DMS53 (cell line): Measurements from ENCODE around the gene ACACA.
A peak's percentile ranks its signal among the peaks of the same experiment; 100 is the strongest.
"Not testable (repeated sequence)": the region's sequence is repeated elsewhere in the genome, so short reads cannot be mapped to it uniquely, and the experiment has no call there.

ENCODE experiments used
- DNase-seq: peaks from one replicate; lab custom pipeline; 2025; lab: John Stamatoyannopoulos, UW

ACACA gene

DNA sequence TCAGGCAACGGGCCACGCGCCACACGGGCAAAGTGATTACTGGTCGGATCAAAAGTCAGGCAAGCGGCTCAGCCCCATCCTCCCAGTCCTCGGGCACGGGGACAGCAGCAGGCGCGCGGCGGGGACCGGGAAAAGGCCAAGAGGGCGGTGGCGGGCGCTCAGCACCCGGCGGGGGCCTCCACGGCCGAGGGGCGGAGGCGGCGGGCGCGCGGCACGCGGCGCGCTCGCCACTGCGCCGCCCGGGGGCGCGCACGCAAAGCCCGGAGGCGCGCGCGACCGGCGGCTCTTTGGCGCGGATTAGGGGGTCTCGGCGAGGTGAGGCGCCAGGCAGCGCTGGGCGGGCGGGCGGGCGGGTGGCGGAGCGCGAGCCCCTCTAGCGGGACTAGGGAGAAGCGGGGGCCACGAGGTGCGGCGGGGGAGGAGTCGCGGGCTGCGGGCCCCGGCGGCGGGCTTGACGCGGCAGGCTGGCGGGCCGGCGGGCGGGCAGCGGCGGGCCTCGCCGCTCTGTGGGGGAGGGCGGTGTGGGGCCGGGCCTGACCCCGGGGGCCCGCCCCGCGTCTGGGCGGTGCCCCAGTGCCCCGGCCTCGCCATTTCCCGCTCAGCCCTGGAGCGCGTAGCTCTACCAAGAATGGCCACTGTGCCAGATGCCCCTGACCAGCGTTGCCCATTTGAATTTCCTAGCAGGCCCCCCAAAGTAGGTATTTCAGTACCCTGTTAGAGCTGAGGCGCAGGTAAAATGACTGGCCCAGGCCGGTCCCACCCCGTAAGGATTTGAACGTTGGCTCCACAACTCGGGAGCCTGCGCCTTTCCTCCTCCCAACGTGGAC, at the start of gene ACACA, which contains the start of gene TADA2A:
TSS of gene ACACA (minus strand) at position 202 of the 827 bp plus-strand sequence. CDS start 537 bp downstream, outside the sequence.
TSS of gene TADA2A (plus strand) at position 252 of the 827 bp plus-strand sequence. CDS start 4,480 bp downstream, outside the sequence.
- peak; percentile 91 for DNase-seq

DNA sequence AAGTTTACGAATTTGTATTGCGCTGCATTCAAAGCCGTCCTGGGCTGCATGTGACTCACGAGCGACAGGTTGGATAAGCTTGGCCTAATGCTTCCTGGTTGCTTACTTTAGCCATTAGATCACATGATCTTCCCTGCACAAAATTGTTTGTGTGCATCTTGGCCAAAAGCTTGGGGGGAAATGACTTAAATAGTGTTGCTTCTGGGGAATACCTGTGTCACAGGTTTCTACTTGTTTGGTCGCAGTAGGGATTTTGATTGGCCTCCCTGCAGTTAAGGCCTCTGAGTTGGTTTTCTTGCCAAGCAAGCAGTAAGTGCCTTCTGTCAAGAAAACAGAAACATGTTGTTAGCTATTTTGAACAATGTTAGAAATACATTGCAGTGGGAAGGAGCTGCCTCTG, 43.5 kb upstream of the ACACA start:
- no peak for DNase-seq

DNA sequence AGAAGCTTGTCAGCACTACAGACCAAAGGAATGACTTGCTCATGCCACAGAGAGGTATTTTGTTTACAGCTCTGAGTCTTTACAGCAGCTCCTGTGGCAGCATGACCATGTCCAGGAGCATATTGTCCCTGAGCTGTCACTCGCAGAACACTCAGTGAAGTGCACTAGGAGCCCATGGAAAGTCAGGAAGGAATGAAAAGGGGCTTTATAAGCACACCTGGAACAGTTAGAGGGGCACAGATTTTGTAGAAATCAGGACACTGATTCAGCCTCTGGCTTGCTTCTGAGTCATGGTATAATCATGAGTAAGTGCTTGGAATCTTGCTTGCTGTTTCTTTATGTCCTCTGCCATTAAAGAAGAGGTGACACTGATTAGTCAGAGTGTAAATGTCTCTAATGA, 41.0 kb upstream of the ACACA start:
- peak; percentile 12 for DNase-seq

DNA sequence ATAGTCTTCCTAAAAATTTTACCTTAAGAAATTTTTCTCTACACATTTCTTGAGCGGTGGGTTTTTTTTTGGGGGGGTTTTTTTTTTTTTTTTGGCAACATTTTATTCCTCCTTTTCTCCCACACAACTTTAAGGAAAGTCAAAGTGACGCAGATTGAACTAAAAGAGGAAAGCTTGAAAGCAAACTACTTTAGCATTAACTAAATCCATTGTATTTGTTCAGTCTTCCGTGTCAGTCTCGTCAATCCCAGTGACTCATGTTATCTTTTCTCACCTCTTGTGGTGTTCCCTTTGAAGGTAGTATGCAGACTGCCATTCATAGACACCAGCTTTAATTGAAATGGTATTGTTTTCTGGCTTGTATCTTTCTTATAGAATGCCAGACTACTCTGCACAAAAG, 39.4 kb upstream of the ACACA start:
- DNase-seq = peak; percentile 93

DNA sequence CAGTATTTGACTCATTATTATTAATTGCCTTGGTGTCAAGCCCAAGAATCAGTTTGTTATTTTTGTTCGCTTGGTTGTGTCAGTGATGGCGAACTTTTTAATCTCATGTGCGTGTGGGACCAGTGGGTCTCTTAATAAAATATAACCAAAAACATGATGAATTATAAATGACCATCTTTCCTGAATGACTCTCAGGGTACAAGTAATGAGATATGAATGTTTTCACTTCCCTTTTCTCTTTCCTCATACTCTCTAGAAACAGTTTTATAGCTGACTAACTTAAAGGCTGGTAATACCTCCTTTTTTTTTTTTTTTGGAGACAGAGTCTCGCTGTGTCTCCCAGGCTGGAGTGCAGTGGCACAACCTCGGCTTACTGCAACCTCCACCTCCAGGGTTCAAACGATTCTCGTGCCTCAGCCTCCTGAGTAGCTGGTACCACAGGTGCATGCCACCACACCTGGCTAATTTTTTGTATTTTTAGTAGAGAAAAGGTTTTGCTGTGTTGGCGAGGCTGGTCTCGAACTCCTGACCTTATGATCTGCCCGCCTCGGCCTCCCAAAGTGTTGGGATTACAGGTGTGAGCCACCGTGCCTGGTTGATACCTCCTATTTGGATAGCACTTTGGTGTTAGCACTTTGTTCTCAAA, 34.9 kb upstream of the ACACA start:
- DNase-seq = not testable (repeated sequence)

- DNase-seq = no peak
Measured at GRCh38 chr17:37440424-37440823, 33.8 kb upstream of the ACACA start.

GRCh38 chr17:37438141-37438540, 31.5 kb upstream of the ACACA start:
- DNase-seq = no peak

DNA sequence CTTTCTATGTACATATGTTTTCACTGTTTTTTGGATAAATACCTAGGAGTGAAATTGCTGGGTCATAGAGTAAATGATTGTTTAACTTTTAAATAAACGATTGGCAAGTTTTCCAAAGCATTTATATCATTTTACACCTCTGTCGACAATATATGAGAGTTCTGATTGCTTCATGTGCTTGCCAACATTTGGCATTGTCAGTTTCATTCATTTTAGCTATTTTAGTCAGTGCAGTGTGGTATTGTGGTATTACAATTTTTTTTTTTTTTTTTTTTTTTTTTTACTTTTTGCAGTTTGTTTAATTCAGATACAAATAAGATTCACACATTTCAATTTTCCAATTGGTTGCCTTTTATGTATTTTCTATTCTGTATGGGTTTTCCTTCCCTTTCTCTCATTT, 26.0 kb upstream of the ACACA start:
- no peak for DNase-seq

DNA sequence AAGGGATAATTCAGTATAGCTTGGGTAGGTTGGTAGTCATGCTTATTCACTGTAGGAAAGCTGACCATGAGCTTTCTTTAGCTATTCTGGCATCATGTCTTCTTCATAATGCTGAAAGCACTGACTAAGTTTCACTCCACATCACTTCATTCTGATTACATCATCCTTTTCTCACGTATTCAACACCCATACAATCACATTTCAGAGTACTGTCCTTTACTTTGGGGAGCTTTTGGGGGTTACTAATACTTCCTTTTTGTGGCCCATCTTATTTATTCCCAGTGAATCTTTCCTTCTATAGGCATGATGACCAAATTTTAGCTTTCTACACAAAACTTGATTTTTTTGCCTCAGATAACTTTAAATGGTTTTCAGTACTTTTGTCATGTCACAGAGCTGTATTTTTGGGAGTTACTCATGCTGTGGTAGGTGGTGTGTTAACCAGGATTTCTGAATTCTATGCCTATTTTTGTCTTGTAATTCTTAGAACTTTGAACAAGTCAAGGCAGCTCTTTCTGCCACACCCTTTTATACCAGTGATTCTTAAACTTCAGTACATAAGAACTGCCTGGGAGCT, 23.5 kb upstream of the ACACA start:
- DNase-seq = no peak

DNA sequence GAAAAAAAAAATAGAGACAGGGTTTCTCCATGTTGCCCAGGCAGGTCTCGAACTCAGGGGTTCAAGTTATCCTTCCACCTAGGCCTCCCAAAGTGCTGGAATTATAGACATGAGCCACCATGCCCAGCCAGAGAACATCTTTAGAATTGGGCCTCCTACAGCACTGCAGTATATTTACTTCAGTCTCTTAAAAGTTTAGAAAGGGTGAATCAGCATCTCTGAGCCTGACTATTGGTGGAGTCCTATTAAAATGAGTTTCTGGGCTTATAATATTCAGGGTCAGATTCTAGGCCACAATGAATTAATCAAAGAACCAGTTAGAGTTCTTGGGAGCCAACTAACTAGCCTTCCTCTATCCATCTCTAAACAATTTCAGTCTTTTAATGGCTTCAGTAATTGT, 22.8 kb upstream of the ACACA start:
- no peak for DNase-seq

DNA sequence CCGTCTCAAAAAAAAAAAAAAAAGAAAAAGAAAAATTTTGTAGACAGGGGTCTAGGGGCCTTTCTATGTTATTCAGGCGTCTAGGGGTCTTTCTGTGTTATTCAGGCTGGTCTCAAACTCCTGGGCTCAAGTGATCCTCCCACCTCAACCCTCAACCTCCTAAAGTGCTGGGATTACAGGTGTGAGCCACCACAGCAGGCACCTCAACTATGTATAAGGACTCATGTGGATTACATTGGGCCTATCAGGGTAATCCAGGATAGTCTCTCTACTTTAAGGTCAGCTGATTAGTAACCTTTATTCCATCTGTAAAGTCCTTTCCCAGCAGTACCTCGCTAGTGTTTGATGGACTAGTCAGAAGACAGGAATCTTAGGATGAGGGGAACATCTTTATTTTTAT, 22.4 kb upstream of the ACACA start:
- DNase-seq = no peak

- no peak for DNase-seq
Measured at GRCh38 chr17:37425268-37425667, 18.6 kb upstream of the ACACA start.

- no peak for DNase-seq
Measured at GRCh38 chr17:37422971-37423625, 16.5 kb upstream of the ACACA start.

DNA sequence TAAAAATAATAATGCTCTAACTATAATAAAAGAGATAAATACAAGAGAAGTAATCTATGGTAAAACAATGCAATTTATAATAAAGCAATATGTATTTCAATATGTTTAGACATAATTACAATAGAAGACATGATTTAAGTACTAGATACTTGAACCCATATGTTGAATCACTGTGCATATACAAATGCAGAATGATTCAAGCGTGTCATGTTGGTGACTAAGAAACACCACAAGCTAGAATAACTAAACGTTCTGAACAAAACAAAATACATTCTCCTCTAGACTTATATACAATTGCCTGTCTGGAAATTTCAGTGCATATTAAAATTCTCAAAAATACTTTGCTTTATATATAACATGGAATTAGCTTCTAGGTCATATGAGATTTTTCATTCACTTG, 11.2 kb upstream of the ACACA start:
- DNase-seq = no peak

DNA sequence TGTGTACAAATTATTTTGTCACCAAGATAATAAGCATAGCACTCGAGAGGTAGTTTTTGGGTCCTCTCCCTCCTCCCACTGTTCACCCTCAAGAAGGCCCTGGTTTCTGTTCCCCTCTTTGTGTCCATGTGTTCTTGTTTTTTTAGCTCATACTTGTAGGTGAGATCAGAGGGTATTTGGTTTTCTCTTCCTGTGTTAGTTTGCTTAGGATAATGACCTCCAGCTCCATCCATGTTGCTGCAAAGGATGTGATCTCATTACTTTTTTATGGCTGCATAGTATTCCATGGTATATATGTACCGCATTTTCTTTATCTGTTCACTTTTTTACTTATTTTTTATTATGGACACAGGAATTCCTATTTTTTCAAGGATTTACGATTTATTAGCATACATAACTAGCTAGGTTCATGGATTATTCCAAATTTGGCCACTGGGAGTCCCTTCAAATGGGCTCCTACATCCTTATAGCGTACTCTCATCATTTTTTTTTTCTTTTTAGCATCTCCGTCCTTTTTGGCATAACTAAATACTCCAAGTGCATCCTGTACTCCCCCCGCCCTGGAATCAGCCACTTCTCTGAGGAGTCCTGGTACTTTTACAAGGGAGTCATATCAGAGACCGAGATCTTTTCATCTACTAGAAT, 7.4 kb upstream of the ACACA start:
- DNase-seq = peak; percentile 15

DNA sequence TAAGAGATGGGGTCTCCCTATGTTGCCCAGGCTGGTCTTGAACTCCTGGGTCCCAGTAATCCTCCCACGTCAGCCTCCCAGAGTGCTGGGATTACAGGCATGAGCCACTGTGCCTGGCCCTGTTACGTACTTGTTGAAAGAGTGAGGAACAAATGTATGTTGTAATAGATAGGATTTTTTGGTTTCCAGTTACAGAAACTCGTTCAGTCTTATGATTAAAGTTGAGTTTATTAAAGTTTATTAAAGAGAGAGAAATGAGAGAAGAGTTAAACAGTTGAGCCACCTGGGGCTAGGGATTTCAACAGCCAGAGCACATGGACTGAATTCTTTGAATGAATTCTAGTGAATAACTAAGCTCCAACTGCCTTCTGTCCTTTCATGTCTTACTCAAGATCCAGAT, 3.7 kb upstream of the ACACA start:
- no peak for DNase-seq

GRCh38 chr17:37408145-37408479, 1.5 kb upstream of the ACACA start:
- not testable (repeated sequence) for DNase-seq

DNA sequence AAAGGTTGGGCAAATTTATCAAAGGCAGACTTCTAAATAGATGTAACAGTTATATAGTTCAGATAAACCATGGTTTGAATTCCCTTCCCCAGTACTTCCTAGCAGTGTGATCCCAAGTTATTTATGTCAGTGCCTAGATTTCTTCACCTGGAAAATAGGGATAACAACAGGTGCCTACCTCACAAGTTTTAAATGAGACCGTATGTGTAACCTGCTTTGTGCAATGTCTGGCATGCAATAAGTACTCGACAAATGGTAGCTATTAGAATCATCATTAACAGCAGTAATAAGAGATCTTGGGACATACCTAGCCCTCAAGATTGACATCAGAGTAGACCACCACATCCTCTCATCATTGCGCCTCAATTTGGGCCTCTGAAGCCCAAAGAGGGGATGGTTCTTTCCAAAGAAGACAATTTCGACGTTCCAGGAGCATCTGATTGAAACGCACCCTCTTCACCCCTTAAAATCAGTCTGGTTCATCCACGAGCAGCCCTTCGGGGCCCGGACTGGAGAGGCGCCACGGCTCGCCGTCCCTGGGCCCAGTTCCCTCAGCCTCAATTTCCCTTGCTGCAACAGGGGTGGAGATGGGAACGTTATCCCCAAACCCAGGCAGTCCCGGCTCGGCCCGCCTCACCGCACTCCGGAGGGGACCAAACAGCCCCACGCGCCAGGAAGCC, 541 bp downstream of the ACACA start:
- DNase-seq = peak; percentile 22

GRCh38 chr17:37405522-37405921, 1.1 kb downstream of the ACACA start:
- not testable (repeated sequence) for DNase-seq

DNA sequence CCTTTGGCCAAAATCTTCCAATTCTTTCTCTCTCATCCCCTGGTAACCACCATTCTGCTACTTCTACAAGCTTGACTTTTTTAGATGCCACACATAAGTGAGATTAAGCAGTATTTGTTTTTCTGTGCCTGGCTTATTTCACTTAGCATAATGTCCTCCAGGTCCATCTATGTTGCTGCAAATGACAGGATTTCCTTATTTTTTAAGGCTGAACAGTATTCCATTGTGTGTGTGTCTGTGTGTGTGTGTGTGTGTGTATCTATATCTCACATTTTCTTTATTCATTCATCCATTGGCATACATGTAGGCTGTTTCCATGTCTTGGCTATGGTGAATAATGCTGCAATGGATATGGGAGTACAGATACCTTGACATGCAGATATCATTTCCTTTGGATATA, 6.1 kb downstream of the ACACA start:
- no peak for DNase-seq

GRCh38 chr17:37399265-37399803, 7.3 kb downstream of the ACACA start:
- DNase-seq = no peak
